NB4 (cell line): Measurements from ENCODE around the gene SNUPN.

ENCODE experiments used
- CTCF ChIP-seq: IDR thresholded peaks from one replicate; pipeline ENCODE4 v1.5.1; 2012; ENCODE audit warnings: low read depth, low read length
- MAX ChIP-seq: IDR thresholded peaks from 2 replicates; pipeline ENCODE4 v1.6.1; 2011; ENCODE audit warnings: low read depth, low read length
- POLR2A ChIP-seq: IDR thresholded peaks from 2 replicates; pipeline ENCODE4 v1.6.1; 2011; ENCODE audit warnings: mild to moderate bottlenecking; ENCODE audit not compliant: insufficient read length; ENCODE audit errors: extremely low read depth

GRCh38 chr15:75625542-75626347, at the start of gene SNUPN:
- TF ChIP-seq CTCF, result no peak
- peak; percentile 87 for TF ChIP-seq POLR2A
- TF ChIP-seq MAX, result peak; percentile 86
